Uterus (tissue), 4 donors: Measurements from ENCODE around the gene KCNQ5. TPM values are rescaled to one million over a fixed set of nuclear protein-coding genes. Genes with fewer than 3 reads are reported as not detected.

Experiments used
- DNase-seq, 2 donors: peaks; one replicate each; pipeline ENCODE4 v3.0.0-alpha.2; 2019 to 2020
- H3K27ac ChIP-seq, 2 donors: fragments of 200-600 bp; sonication (generic); 1 replicate in 1 of 2; 2 replicates in 1 of 2; pipeline ENCODE4 v1.5.1; 2016 to 2018
- H3K27me3 ChIP-seq, 2 donors: fragments of 200-600 bp; sonication (generic); one replicate each; pipeline ENCODE4 v1.5.1; 2018 to 2019; ENCODE audit warnings: control low read depth in 1 of 2
- H3K36me3 ChIP-seq, 2 donors: fragments of 200-600 bp; sonication (generic); one replicate each; pipeline ENCODE4 v1.5.1; 2019; ENCODE audit warnings: control low read depth in 1 of 2
- H3K4me1 ChIP-seq, 2 donors: fragments of 200-600 bp; sonication (generic); one replicate each; pipeline ENCODE4 v1.5.1; 2018 to 2019; ENCODE audit warnings: control low read depth in 1 of 2
- H3K4me3 ChIP-seq, 2 donors: fragments of 200-600 bp; sonication (generic); 1 replicate in 1 of 2; 2 replicates in 1 of 2; pipeline ENCODE4 v1.5.1; 2018 to 2019; ENCODE audit warnings: mild to moderate bottlenecking in 1 of 2
- H3K9me3 ChIP-seq, 2 donors: fragments of 200-600 bp; sonication (generic); one replicate each; pipeline ENCODE4 v1.5.1; 2019; ENCODE audit warnings: control low read depth in 1 of 2
- POLR2A ChIP-seq, 2 donors: fragments of 450-650 bp; IDR thresholded peaks; one replicate each; pipeline ENCODE4 v1.6.1; 2016; ENCODE audit warnings: antibody characterized with exemption in 2 of 2, mild to moderate bottlenecking in 1 of 2, moderate library complexity in 1 of 2
- intact Hi-C: fragments of 100-400 bp; cut with DNase I; formaldehyde crosslinking; loops from one replicate; pipeline ENCODE4 v1.15.1; 2023; ENCODE audit warnings: low total_unique reads
- total RNA-seq, 4 donors: library from RNA; depleted of rRNA in 3 of 4; stranded (reverse); fragments of >200 nt in 3 of 4; gene quantifications; one replicate each; pipeline versions ENCODE4 v1.1.0 to v1.2.4, GENCODE V29; 2014 to 2023
- TF ChIP-seq, protein P1 (sequence below), 4 experiments: fragments of 200-600 bp in 2 of 4; fragments of 450-650 bp in 2 of 4; sonication (generic) in 2 of 4; IDR thresholded peaks; one replicate each; pipeline ENCODE4 v1.5.1; 2016 to 2019; ENCODE audit warnings: antibody characterized with exemption in 4 of 4, mild to moderate bottlenecking in 2 of 4, moderate library complexity in 1 of 4
- donor health status: DM: yes; HTN: yes; CAD: no.

The KCNQ5 gene
- total RNA-seq, 4 donors from 2014 or later = 0.34 to 2.4 TPM; not detected in 2

DNA sequence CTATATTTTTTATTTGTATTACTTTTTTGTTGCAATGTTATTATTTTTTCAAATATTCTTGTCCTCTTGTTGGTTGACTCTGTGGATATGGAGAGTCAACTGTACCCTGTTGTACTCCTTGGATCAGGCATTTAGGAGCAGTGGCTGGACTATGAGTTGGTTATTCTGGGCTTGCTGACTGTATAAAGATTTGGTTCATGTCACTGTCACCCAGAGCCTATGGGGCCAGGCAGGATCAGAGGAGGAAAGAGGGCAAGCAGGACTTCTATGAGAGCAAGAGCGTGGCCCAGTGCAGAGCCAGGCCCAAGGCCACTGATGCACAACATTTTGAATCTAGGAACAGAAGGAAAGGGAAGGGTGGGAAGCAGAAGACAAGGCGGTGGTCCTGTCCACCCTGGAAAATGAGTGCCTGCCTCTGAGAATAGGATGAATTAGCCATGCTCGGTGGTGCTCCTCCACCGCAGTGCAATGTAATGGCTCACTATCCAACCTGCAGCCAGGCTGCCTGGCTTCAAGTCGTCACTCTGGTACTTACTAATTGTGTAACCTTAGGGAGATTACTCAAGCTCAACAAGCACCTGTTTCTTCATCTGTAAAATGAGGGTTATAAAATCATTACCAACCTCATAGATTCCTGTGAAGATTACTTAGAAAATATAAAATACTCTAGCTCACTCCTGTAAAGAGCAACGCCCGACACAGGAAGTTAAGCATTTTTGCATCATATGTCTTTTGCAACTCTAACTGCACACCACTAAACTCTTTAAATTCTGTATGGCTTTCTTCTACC lies 192.1 kb downstream of the KCNQ5 start:
- TF ChIP-seq POLR2A (IDR thresholded peaks at IDR 0.05) = no peak
- no peak for DNase-seq

DNA sequence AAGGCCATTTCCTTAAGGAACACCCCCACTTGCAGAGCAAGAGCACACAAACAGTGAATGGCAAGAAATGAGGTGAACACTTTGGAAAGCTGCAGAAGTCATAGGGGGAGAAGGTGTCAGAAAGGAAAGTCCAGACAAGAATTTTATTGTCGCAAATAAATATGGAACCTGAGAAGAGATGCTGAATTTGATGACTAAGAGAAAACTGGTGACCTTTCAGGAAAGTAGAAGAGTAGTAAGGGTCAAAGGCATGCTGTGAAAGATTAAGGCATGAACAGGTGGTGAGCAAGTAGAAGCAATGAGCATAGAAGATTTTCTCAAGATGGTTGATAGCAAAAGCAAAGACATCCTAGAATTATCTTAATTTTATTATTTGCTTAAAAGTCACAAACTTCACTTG lies 194.2 kb downstream of the KCNQ5 start:
- no peaks in the 10 kb centered on the region for H3K27me3 ChIP-seq
- no peaks in the 10 kb centered on the region for H3K36me3 ChIP-seq
- no peaks in the 10 kb centered on the region for H3K4me1 ChIP-seq
- intact Hi-C loops = no loop called here
- TF ChIP-seq, protein P1, sequence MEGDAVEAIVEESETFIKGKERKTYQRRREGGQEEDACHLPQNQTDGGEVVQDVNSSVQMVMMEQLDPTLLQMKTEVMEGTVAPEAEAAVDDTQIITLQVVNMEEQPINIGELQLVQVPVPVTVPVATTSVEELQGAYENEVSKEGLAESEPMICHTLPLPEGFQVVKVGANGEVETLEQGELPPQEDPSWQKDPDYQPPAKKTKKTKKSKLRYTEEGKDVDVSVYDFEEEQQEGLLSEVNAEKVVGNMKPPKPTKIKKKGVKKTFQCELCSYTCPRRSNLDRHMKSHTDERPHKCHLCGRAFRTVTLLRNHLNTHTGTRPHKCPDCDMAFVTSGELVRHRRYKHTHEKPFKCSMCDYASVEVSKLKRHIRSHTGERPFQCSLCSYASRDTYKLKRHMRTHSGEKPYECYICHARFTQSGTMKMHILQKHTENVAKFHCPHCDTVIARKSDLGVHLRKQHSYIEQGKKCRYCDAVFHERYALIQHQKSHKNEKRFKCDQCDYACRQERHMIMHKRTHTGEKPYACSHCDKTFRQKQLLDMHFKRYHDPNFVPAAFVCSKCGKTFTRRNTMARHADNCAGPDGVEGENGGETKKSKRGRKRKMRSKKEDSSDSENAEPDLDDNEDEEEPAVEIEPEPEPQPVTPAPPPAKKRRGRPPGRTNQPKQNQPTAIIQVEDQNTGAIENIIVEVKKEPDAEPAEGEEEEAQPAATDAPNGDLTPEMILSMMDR (IDR thresholded peaks at IDR 0.05) = no peak
- TF ChIP-seq POLR2A (IDR thresholded peaks at IDR 0.05) = no peak
- H3K9me3 ChIP-seq = no peaks in the 10 kb centered on the region
- H3K27ac ChIP-seq = no peak overlapping the region
- H3K4me3 ChIP-seq = no peak overlapping the region
- no peak for DNase-seq

More for the DNA sequence above, 192.1 kb downstream of the KCNQ5 start:
- intact Hi-C loops = no loop called here
- no peaks in the 10 kb centered on the region for H3K9me3 ChIP-seq
- H3K36me3 ChIP-seq = no peaks in the 10 kb centered on the region
- H3K4me3 ChIP-seq = no peak overlapping the region
- H3K27me3 ChIP-seq = no peaks in the 10 kb centered on the region
- no peak overlapping the region for H3K27ac ChIP-seq
- no peaks in the 10 kb centered on the region for H3K4me1 ChIP-seq

DNA sequence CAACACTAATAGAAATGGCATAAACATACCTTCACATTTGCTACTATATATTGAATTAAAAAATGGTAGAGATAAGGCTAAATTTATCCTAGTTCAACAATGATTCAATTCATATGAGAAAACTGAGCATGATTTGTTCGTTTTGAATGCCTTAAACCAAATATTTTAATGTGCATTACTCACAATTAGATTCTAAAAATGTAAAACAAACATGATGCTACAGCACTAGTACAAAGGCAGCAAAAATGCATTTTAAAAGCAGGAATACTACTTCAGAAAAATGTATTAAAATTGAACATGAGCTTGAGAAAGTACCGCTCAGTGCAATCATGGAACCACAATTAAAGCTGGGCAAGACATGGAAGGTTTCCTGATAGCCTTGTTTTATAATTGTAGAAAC lies 195.3 kb downstream of the KCNQ5 start:
- no peaks in the 10 kb centered on the region for H3K36me3 ChIP-seq
- no peak overlapping the region for H3K27ac ChIP-seq
- H3K4me3 ChIP-seq = no peak overlapping the region
- no peak for DNase-seq
- H3K4me1 ChIP-seq = no peaks in the 10 kb centered on the region
- intact Hi-C loops = no loop called here
- no peaks in the 10 kb centered on the region for H3K27me3 ChIP-seq
- no peaks in the 10 kb centered on the region for H3K9me3 ChIP-seq
- no peak for TF ChIP-seq POLR2A (IDR thresholded peaks at IDR 0.05)
- TF ChIP-seq, protein P1 (IDR thresholded peaks at IDR 0.05) = no peak

DNA sequence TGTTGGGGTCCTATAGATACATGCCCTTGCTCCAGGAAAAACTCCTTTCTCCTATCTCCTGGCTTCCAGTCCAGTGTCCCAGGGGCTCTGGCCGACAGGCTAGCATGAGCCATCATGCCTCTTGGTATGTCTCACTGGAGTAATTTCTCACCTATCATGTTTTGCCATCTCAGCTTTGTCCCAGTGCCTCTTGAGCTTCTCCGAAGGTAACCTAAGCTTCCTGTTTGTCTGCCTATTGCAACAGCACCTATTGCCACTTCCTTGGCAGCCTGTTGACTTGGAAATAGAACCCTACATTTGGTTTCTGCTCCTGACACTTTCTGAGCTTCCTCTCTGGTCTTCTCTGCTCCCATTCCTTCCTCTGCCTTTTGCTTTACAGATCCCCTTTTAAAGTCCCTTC lies 197.7 kb downstream of the KCNQ5 start:
- H3K27me3 ChIP-seq = no peaks in the 10 kb centered on the region
- no peaks in the 10 kb centered on the region for H3K36me3 ChIP-seq
- intact Hi-C loops = no loop called here
- H3K4me3 ChIP-seq = no peak overlapping the region
- no peaks in the 10 kb centered on the region for H3K9me3 ChIP-seq
- no peak overlapping the region for H3K27ac ChIP-seq
- no peak for DNase-seq
- TF ChIP-seq, protein P1 (IDR thresholded peaks at IDR 0.05) = no peak
- TF ChIP-seq POLR2A (IDR thresholded peaks at IDR 0.05) = no peak
- H3K4me1 ChIP-seq = no peaks in the 10 kb centered on the region

DNA sequence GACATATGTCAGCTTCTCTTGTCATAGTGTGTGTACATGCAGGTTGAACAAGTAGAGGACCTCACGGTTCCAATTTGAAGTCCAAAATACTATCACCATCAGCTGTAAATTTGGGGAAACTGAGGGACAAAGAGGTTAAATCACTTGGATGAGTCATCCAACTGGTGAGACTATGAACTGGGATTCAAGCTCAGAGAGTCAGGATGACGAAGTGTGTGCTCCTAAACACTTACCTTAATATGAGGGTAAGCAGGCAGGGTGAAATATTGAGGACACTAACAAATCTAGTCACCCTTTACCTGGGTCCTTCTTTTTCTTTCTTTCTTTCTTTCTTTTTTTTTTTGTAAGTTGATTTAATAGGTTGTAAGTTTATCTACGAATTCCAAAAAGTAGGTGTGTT lies 198.3 kb downstream of the KCNQ5 start:
- Histone ChIP-seq H3K27me3 (no peaks in the 10 kb centered on the region), H3K9me3 (no peaks in the 10 kb centered on the region), H3K4me1 (no peaks in the 10 kb centered on the region), H3K4me3 (no peak overlapping the region), H3K27ac (no peak overlapping the region), H3K36me3 (no peaks in the 10 kb centered on the region)
- no peak for DNase-seq
- intact Hi-C loops = no loop called here
- TF ChIP-seq, protein P1 (IDR thresholded peaks at IDR 0.05) = no peak
- no peak for TF ChIP-seq POLR2A (IDR thresholded peaks at IDR 0.05)
